CMK (cell line): ENCODE results near the gene BIRC7.

Source experiments
- DNase-seq: peaks from one replicate; pipeline ENCODE4 v3.0.0-alpha.2; 2010; ENCODE audit warnings: low read depth

Gene BIRC7

GRCh38 chr20:63225082-63225454 lies 10.6 kb upstream of the BIRC7 start:
- DNase-seq = no peak

GRCh38 chr20:63226042-63226943 lies 9.4 kb upstream of the BIRC7 start:
- DNase-seq = no peak

DNA sequence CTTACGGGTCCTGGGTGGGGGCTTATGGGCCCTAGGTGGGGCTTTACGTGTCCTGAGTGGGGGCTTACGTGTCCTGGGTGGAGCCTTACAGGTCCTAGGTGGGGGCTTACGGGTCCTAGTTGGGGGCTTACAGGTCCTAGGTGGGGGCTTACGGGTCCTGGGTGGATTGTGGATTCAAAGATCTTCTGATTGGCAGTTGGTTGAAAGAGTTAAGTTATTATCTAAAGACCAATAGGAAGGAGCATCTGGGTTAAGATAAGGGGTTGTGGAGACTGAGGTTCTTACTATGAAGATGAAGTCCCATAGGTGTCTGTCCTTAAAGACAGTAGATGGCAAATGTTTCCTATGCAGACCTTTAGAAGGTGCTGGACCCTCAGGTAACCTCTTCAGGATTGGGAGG lies 8.4 kb upstream of the BIRC7 start:
- no peak for DNase-seq

- no peak for DNase-seq
Measured at GRCh38 chr20:63228806-63229205, 6.9 kb upstream of the BIRC7 start.

DNA sequence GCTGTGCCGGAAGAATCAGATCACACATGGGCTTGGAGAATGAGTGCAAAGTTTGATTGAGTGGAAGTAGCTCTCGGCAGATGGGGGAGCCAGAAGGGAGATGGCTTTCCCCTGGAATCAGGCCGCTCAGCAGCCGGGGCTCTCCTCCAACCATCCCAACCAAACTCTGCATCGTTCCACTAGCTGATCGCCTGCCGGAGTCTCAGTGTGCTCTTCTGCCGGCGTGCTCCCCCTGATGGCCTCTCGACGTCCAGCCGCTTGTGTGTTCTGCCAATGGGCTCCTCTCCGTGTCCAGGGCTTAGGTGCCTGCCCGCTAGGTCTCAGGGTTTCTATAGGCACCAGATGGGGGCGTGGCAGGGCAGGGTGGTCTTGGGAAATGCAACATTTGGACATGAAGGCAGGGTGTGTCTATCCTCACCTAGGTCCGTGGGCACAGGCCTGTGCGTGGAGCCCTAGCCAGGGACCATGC lies 4.9 kb upstream of the BIRC7 start:
- DNase-seq = no peak

GRCh38 chr20:63232235-63233060 lies 3.3 kb upstream of the BIRC7 start:
- no peak for DNase-seq

DNA sequence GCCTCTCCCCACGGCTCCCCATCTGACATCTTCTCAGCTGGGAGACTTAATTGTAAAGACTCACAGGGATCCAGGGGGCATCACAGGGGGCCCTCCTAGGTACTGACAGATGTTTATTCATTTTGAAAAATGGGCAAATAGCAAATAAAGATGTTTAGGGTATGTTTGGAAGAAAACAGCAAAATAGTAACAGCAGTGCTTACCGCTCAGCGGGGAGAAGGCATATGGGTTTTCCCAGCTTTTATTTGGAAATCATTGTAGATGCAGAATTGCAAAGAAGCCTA lies 2.7 kb upstream of the BIRC7 start:
- DNase-seq = no peak

GRCh38 chr20:63233924-63234323 lies 1.8 kb upstream of the BIRC7 start:
- no peak for DNase-seq

GRCh38 chr20:63234693-63235398 lies 859 bp upstream of the BIRC7 start:
- DNase-seq = no peak

- no peak for DNase-seq
Measured at GRCh38 chr20:63236116-63236837, 572 bp downstream of the BIRC7 start.

- DNase-seq = no peak
Measured at GRCh38 chr20:63238031-63238430, 2.3 kb downstream of the BIRC7 start.

- peak; percentile 67 for DNase-seq
Measured at GRCh38 chr20:63238514-63239125, 2.9 kb downstream of the BIRC7 start.

- DNase-seq = no peak
Measured at GRCh38 chr20:63239431-63239830, 3.7 kb downstream of the BIRC7 start.

DNA sequence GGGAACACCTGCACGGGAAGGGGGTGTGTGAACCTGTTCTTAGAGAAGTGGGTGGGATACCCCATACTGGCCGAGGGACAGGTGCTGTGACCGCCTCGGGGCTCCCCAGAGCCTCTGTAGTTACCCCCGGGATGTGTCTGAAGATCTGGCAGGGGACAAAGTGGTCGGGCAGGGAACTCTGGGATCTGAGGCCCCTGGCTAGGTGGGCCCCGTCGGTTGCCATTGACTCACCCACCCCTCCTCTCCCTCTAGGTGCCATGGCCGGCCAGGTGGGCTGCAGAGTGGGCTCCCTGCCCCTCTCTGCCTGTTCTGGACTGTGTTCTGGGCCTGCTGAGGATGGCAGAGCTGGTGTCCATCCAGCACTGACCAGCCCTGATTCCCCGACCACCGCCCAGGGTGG lies 4.3 kb downstream of the BIRC7 start:
- no peak for DNase-seq

DNA sequence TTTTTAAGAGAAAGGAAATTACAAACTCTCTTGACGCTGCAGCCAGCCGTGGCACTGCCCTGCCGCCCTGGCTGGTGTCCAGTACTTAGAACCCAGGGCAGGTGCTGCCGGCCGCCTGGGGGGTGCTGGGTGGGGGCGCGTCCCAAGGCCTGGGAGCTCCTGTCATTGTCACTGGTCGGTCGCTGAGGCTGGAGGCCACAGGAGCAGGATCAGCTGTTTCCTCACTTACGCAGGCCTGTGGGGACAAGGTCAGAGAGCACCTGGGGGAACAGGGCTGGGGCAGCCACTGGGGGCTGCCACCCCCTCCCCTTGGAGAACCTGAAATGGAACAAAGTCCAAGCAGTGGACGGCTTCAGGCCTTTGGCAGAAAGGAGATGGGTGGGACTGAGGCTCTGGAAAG lies 5.6 kb downstream of the BIRC7 start:
- no peak for DNase-seq

DNA sequence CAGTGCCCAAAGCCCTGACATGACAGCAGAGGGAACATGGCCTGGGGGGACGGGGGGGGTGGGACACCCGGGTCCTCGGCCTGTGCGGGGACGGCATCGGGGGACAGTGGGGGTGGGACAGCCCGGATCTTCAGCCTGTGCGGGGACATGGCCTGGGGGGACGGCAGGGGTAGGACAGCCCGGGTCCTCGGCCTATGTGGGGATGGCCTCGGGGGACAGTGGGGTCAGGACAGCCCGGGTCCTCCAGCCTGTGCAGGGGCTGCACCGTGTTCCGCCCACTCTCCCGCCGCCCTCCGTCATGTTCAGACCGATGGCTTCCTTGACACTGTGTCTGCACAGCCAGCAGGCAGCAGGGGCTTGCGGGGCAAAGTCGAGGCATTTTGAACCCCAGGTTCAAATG lies 7.0 kb downstream of the BIRC7 start:
- no peak for DNase-seq

DNA sequence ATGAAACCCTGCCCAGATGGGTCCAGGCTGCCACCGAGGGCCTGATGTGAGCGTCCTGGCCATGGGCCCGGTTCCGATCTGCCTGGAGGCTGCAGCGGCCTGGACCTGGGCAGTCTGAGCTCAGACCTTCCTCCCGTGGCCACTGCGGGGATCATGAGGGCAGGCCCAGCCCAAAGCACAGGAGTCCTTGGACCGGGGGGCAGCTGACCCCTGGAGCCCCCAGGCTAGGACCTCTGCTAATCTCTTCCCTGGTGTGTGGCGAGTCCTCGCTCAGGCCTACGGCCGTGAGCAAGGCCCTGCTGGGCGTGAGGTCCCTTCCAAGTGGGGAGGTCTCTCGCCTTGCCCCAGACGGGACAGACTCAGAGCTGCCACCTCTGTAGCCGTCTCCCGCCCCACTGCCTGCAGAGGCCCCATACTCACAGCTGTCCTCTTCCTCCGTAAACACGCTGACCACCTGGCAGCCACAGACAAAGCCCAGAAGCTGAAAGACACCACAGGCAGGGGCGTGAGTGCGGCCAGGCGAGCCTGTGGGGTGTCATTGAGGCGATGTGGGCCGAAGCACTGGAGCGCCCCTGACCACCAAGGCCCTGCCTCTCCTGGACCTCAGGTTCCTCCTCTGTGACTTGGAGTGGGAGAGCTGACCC lies 8.0 kb downstream of the BIRC7 start:
- DNase-seq = no peak

DNA sequence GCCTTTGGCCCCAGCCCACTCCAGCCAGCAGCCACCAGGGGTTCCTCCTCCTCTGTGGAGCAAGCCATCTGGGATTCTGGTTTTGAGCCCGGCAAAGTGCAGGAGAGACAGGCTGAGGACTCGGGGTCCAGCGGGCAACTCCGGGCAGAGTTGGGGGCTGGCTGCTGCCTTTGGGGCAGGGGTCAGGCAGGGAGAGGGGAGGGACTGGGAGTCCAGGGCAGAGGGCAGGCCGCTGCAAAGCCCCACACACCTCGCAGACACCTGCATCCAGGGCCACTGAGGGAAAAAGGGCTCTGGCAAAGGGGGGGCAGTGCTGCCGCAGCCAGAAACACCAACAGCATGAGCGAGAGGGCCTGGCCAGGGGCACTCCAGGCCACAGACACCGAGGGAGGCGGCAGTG lies 8.8 kb downstream of the BIRC7 start:
- DNase-seq = no peak

- DNase-seq = no peak
Measured at GRCh38 chr20:63246490-63247288, 11.0 kb downstream of the BIRC7 start.

GRCh38 chr20:63247671-63248228 lies 12.0 kb downstream of the BIRC7 start:
- no peak for DNase-seq
